ENCODE results near the gene PSMB10. TPM values are rescaled to one million over a fixed set of nuclear protein-coding genes. Genes with fewer than 3 reads are reported as not detected.

PSMB10 gene
- total RNA-seq, 4 donors from 2014 or later, result 65.6 to 100 (median 68.6) TPM

- TF ChIP-seq POLR2AphosphoS5 (IDR thresholded peaks at IDR 0.05), result no peak
- TF ChIP-seq, protein P1, sequence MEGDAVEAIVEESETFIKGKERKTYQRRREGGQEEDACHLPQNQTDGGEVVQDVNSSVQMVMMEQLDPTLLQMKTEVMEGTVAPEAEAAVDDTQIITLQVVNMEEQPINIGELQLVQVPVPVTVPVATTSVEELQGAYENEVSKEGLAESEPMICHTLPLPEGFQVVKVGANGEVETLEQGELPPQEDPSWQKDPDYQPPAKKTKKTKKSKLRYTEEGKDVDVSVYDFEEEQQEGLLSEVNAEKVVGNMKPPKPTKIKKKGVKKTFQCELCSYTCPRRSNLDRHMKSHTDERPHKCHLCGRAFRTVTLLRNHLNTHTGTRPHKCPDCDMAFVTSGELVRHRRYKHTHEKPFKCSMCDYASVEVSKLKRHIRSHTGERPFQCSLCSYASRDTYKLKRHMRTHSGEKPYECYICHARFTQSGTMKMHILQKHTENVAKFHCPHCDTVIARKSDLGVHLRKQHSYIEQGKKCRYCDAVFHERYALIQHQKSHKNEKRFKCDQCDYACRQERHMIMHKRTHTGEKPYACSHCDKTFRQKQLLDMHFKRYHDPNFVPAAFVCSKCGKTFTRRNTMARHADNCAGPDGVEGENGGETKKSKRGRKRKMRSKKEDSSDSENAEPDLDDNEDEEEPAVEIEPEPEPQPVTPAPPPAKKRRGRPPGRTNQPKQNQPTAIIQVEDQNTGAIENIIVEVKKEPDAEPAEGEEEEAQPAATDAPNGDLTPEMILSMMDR (IDR thresholded peaks at IDR 0.05), result no peak
- TF ChIP-seq POLR2A (IDR thresholded peaks at IDR 0.05), result no peak
- no peak for TF ChIP-seq EP300 (IDR thresholded peaks at IDR 0.05; ENCODE audit: low read depth)
- peak; percentile 33 for DNase-seq
- intact Hi-C loops (cut with DNase I; ENCODE audit: low total_unique reads), result no loop called here
- Histone ChIP-seq H3K27ac (peak overlapping the region in 2 of 4 donors; percentile 23 to 35), H3K4me3 (no peak overlapping the region), H3K4me1 (peaks cover 0 to 30% (median 13%) of the 10 kb centered on the region in 4 donors), H3K36me3 (no peaks in the 10 kb centered on the region), H3K9me3 (no peaks in the 10 kb centered on the region), H3K27me3 (no peaks in the 10 kb centered on the region)
- WGBS, 2 donors (ENCODE audit: low coverage in 1 of 2), result 77 to 80% methylated on average over 1 to 5 of the region's 5 CpGs
- in situ Hi-C loops (cut with MboI; ENCODE audit: low pct_ligation_motif_present in 1 of 4, low pct_unique_long_range_greater_than_20kb in 1 of 4, low sequenced_read_pairs in 3 of 4), result no loop called here
Observed at GRCh38 chr16:67901734-67902133, 34.9 kb downstream of the PSMB10 start.

DNA sequence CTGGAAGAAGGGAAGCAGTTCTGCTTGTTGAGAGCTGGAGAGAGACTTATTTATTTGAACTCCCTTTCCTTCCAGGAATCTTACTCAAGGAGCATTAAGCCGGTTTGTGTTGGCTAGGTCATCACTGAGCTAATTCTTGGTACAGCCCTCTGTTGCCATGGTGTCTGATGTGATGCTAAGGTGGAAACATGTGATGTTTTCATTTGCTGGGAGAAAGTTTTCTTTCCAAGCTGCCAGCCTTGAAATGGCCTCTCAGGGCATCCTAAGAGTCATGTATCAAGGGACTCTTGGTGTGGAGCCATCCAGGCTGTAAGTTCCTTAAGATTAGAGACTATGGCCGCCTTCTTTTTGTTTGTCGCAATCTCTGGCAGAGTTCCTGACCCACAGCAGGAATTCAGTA lies 39.4 kb downstream of the PSMB10 start:
- no peak overlapping the region for H3K4me3 ChIP-seq
- no peak for DNase-seq
- TF ChIP-seq, protein P1 (IDR thresholded peaks at IDR 0.05), result no peak
- TF ChIP-seq POLR2AphosphoS5 (IDR thresholded peaks at IDR 0.05) (no peak), POLR2A (IDR thresholded peaks at IDR 0.05) (no peak), EP300 (IDR thresholded peaks at IDR 0.05; ENCODE audit: low read depth) (no peak)
- H3K9me3 ChIP-seq, result no peaks in the 10 kb centered on the region
- H3K4me1 ChIP-seq, result peaks cover 8 to 60% (median 37%) of the 10 kb centered on the region in 4 donors
- in situ Hi-C loops (cut with MboI; ENCODE audit: low pct_ligation_motif_present in 1 of 4, low pct_unique_long_range_greater_than_20kb in 1 of 4, low sequenced_read_pairs in 3 of 4) (no loop called here), intact Hi-C loops (cut with DNase I; ENCODE audit: low total_unique reads) (no loop called here)
- H3K27me3 ChIP-seq, result no peaks in the 10 kb centered on the region
- H3K36me3 ChIP-seq, result no peaks in the 10 kb centered on the region
- peak overlapping the region in 1 of 4 donors; percentile 8 for H3K27ac ChIP-seq
- WGBS, 2 donors (ENCODE audit: low coverage in 1 of 2), result 73 to 86% methylated on average over 3 of the region's 3 CpGs

DNA sequence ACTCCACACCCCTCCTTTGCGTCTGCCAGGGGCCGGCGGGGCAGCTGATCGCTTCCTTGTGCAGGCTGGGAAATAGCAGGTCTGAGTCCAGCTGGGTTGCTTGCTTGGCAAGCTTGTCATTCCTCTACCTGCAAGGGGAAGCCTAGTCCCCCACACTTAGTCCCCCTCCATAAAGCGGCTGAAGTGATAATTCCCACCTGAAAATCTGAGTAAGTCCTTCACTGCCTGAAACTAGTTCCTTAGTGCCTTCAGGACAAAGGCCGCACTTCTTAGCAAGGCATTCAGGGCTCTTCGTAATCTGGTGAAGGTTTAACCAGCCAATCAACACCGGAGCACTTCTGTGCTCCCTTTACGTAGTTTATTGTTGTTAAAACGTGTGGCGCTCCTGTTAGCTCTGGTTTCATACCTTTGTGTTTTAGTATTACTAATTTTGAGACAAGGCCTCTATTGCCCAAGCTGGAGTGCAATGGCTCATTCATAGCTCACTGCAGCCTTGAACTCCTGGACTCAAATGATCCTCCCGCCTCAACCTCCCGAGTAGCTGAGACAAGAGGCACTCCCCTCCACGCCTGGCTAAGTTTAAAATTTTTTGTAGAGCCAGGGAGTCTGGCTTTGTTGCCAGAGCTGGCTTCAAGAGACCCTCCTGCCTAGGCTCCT lies 42.8 kb downstream of the PSMB10 start:
- intact Hi-C loops (cut with DNase I; ENCODE audit: low total_unique reads), result no loop called here
- peak; percentile 54 for DNase-seq
- in situ Hi-C loops (cut with MboI; ENCODE audit: low pct_ligation_motif_present in 1 of 4, low pct_unique_long_range_greater_than_20kb in 1 of 4, low sequenced_read_pairs in 3 of 4), result no loop called here

DNA sequence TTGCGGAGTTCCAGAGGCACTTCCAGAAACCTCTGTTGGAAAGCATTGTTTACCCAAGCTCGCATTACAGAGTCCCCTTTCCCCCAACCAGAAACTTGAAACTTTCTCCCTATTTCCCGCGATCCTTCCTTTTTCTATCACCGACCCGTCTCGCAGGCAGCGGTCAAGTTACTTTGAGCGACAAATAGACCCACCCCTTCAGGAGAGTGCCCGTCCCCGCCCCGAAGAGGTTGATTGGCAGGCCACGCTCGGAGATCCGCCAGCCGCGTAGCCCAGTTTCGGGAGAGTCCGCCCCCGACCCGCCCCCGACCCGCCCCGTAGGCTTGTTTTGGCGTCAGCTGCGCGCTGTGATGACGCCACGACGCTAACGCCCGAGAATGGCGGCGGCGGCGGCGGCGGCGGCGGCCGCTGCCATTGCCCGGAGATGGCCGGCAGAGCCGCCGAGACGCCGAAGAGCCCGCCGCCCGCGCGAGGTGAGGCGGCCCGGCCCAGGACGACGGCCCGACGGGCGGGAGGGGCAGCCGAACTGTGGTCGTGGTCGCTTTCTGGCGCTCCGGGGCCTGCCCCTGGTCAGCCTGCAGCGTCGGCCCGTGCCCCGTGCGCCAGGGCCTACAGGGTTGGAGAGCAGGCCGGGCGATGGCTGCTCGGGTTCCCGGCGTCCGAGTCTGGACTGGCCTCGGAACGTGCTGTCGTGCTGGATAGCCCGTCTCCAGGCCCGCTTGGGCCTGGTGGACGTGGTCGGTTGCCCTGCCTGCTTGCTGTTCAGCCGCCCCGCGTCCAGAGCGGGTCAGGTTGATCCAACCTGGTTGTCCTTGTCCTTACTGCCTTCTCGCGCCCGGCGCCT lies 43.5 kb downstream of the PSMB10 start, which contains the start of gene PSKH1:
TSS of gene PSKH1 (plus strand) at position 356 of the 844 bp plus-strand sequence. CDS start 15,496 bp downstream, outside the sequence.
- intact Hi-C loops (cut with DNase I; ENCODE audit: low total_unique reads) (no loop called here), in situ Hi-C loops (cut with MboI; ENCODE audit: low pct_ligation_motif_present in 1 of 4, low pct_unique_long_range_greater_than_20kb in 1 of 4, low sequenced_read_pairs in 3 of 4) (no loop called here)
- Histone ChIP-seq H3K36me3 (no peaks in the 10 kb centered on the region), H3K9me3 (no peaks in the 10 kb centered on the region), H3K4me3 (peak within 1 kb of the TSS; percentile 68 to 98 (median 89)), H3K27me3 (no peaks in the 10 kb centered on the region), H3K27ac (peak within 1 kb of the TSS; percentile 94 to 99 (median 98)), H3K4me1 (peaks cover 8 to 50% (median 39%) of the 10 kb centered on the region in 4 donors)
- peak; percentile 98 for DNase-seq
- TF ChIP-seq EP300 (IDR thresholded peaks at IDR 0.05; ENCODE audit: low read depth), result no peak
- peak; percentile 65 to 86 (median 79) for TF ChIP-seq POLR2AphosphoS5 (IDR thresholded peaks at IDR 0.05)
- WGBS, 2 donors (ENCODE audit: low coverage in 1 of 2), result 0 to 1% methylated on average over 1 to 64 of the region's 90 CpGs

More for the DNA sequence above, 42.8 kb downstream of the PSMB10 start:
- no peaks in the 10 kb centered on the region for H3K36me3 ChIP-seq
- H3K27me3 ChIP-seq, result no peaks in the 10 kb centered on the region
- H3K4me3 ChIP-seq, result peak overlapping the region; percentile 68 to 98 (median 89)
- peaks cover 8 to 51% (median 39%) of the 10 kb centered on the region in 4 donors for H3K4me1 ChIP-seq
- no peaks in the 10 kb centered on the region for H3K9me3 ChIP-seq
- peak; percentile 62 for TF ChIP-seq POLR2A (IDR thresholded peaks at IDR 0.05)
- TF ChIP-seq, protein P1 (IDR thresholded peaks at IDR 0.05), result no peak
- TF ChIP-seq POLR2AphosphoS5 (IDR thresholded peaks at IDR 0.05), result peak; percentile 49 to 62 (median 52)
- 13 to 24% methylated on average over 7 to 14 of the region's 14 CpGs for WGBS, 2 donors (ENCODE audit: low coverage in 1 of 2)
- peak overlapping the region; percentile 94 to 99 (median 98) for H3K27ac ChIP-seq
